Kidney (tissue), 14 donors: ENCODE measurements around the gene USP25. TPM values are rescaled to one million over a fixed set of nuclear protein-coding genes. Genes with fewer than 3 reads are reported as not detected.

Source experiments
- DNase-seq, 5 donors: peaks; one replicate each; pipeline ENCODE4 v3.0.0-alpha.2; 2013 to 2020
- FAIRE-seq: peaks from 2 replicates; lab custom pipeline; 2012; peaks lifted over from hg19 to GRCh38; lab: Jason Lieb, UNC
- H3K27ac ChIP-seq, 2 donors: one replicate each; pipeline ENCODE4 v1.7.0; 2013; ENCODE audit warnings: low read depth in 2 of 2, low read length in 2 of 2, inconsistent platforms in 1 of 2
- H3K27me3 ChIP-seq: one replicate; pipeline ENCODE4 v1.7.1; 2013; ENCODE audit warnings: low read length, inconsistent platforms; ENCODE audit not compliant: control insufficient read depth, insufficient read depth
- H3K36me3 ChIP-seq, 3 donors: one replicate each; pipeline versions ENCODE4 v1.7.0 to v1.7.1; 2013; ENCODE audit warnings: low read length in 3 of 3, control low read depth in 1 of 3, inconsistent platforms in 1 of 3; ENCODE audit not compliant: insufficient read depth in 3 of 3, control insufficient read depth in 2 of 3
- H3K4me1 ChIP-seq, 3 donors: one replicate each; pipeline versions ENCODE4 v1.7.0 to v1.7.1; 2013; ENCODE audit warnings: low read length in 3 of 3, inconsistent platforms in 1 of 3, low read depth in 1 of 3; ENCODE audit not compliant: control insufficient read depth in 2 of 3, insufficient read depth in 2 of 3
- H3K4me3 ChIP-seq, 3 donors: one replicate each; pipeline versions ENCODE4 v1.7.0 to v1.8.1; 2013; ENCODE audit warnings: low read length in 3 of 3, control low read depth in 1 of 3, inconsistent platforms in 1 of 3
- H3K9ac ChIP-seq, 3 donors: one replicate each; pipeline versions ENCODE4 v1.7.0 to v1.7.1; 2013; ENCODE audit warnings: low read length in 3 of 3, control low read depth in 1 of 3, inconsistent platforms in 1 of 3
- H3K9me3 ChIP-seq, 3 donors: one replicate each; pipeline versions ENCODE4 v1.7.0 to v1.7.1; 2013; ENCODE audit warnings: low read length in 3 of 3, control low read depth in 1 of 3, inconsistent platforms in 1 of 3; ENCODE audit not compliant: control insufficient read depth in 2 of 3, insufficient read depth in 1 of 3
- intact Hi-C: fragments of 100-400 bp; cut with DNase I; formaldehyde crosslinking; loops from one replicate; pipeline ENCODE4 v1.11.1; 2022
- polyA plus RNA-seq: library from polyadenylated mRNA; stranded (reverse); fragments of 350-450 nt; fragmentation: Illumina TruSeq; extraction: RNeasy Lipid Tissue Mini Kit (QIAGEN cat#74804); gene quantifications from one replicate; pipeline ENCODE4 v1.2.3, GENCODE V29; 2014; ENCODE audit warnings: low read depth, low replicate concordance; ENCODE audit not compliant: insufficient read depth
- total RNA-seq: library from RNA; stranded (reverse); fragmentation: NEBNext Ultra II Directional; extraction: Animal tissue kit (Norgen Biotek cat#: 25700); gene quantifications from one replicate; pipeline ENCODE4 v1.2.1, GENCODE V29; 2021
- TF ChIP-seq, protein P1 (sequence below): IDR thresholded peaks from 3 replicates; pipeline ENCODE4 v1.5.1; 2012; ENCODE audit warnings: mild to moderate bottlenecking, moderate library complexity, borderline replicate concordance; ENCODE audit not compliant: insufficient read depth; ENCODE audit errors: extremely low read depth
- donor health status: control.
- donor health status: control.
- donor health status: control.
- donor health status: control.
- donor health status: control.
- donor health status: DM: yes; HTN: yes; CAD: no.
- donor health status: Normal renal cell carcinoma (clear cell type).

USP25 gene
- total and polyA plus RNA-seq, 2 donors from 2014 or later, result 14.0 to 51.6 TPM

DNA sequence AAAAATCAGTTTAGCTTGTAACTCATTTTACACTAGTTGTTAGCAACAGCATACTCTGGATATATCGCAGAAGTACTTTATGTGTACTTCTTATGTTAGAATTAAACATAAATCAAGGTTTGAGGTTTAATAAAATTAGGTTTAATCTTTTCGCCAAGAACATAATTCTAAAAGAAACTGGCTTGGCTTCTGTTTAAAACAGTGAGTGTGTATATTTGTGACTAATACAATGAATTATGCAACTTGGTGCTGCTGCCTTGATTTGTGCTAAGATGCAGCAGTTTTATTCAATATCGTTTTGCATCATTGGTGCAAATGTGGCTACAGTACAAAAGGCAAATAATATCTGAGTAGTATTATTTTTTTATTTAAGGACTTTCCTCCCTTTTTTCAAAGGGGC lies 44.8 kb downstream of the USP25 start:
- Histone ChIP-seq H3K27ac (no peak overlapping the region), H3K27me3 (no peaks in the 10 kb centered on the region), H3K9me3 (no peaks in the 10 kb centered on the region), H3K36me3 (no peaks in the 10 kb centered on the region), H3K4me1 (peaks cover 0 to 2% (median 0%) of the 10 kb centered on the region in 3 donors), H3K4me3 (no peak overlapping the region), H3K9ac (no peak overlapping the region)
- FAIRE-seq (no peak), DNase-seq (peak in 1 of 5 donors; percentile 14)
- TF ChIP-seq, protein P1, sequence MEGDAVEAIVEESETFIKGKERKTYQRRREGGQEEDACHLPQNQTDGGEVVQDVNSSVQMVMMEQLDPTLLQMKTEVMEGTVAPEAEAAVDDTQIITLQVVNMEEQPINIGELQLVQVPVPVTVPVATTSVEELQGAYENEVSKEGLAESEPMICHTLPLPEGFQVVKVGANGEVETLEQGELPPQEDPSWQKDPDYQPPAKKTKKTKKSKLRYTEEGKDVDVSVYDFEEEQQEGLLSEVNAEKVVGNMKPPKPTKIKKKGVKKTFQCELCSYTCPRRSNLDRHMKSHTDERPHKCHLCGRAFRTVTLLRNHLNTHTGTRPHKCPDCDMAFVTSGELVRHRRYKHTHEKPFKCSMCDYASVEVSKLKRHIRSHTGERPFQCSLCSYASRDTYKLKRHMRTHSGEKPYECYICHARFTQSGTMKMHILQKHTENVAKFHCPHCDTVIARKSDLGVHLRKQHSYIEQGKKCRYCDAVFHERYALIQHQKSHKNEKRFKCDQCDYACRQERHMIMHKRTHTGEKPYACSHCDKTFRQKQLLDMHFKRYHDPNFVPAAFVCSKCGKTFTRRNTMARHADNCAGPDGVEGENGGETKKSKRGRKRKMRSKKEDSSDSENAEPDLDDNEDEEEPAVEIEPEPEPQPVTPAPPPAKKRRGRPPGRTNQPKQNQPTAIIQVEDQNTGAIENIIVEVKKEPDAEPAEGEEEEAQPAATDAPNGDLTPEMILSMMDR, result no peak
- intact Hi-C loops, result no loop called here

GRCh38 chr21:15775291-15775690 lies 45.5 kb downstream of the USP25 start:
- no peak overlapping the region for H3K4me3 ChIP-seq
- H3K4me1 ChIP-seq, result no peaks in the 10 kb centered on the region
- no peaks in the 10 kb centered on the region for H3K9me3 ChIP-seq
- FAIRE-seq, result no peak
- H3K27ac ChIP-seq, result no peak overlapping the region
- TF ChIP-seq, protein P1, result no peak
- no peaks in the 10 kb centered on the region for H3K27me3 ChIP-seq
- no peak for DNase-seq
- H3K36me3 ChIP-seq, result no peaks in the 10 kb centered on the region
- H3K9ac ChIP-seq, result no peak overlapping the region
- intact Hi-C loops, result no loop called here

DNA sequence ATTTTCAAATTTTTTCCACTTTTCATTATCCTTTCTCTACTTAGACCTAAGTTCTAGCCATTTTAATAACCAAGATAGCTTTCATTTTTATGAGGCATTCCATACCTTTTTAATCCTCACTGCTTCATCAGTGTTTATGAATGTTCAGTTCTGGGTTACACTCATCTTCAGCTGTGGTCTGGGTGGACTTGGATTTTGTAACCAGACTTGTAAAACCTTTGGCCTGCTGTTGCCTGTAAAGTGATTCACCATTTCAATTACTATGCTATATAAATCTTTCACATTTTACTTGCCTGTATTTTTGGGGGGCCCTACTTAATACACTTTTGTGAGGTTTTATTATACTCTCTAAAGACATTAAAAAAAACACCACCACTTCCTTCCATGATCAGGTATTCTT lies 46.2 kb downstream of the USP25 start:
- intact Hi-C loops, result no loop called here
- Histone ChIP-seq H3K27me3 (no peaks in the 10 kb centered on the region), H3K36me3 (no peaks in the 10 kb centered on the region), H3K9me3 (no peaks in the 10 kb centered on the region), H3K9ac (no peak overlapping the region), H3K4me1 (no peaks in the 10 kb centered on the region), H3K4me3 (no peak overlapping the region), H3K27ac (no peak overlapping the region)
- FAIRE-seq (no peak), DNase-seq (no peak)
- TF ChIP-seq, protein P1, result no peak

DNA sequence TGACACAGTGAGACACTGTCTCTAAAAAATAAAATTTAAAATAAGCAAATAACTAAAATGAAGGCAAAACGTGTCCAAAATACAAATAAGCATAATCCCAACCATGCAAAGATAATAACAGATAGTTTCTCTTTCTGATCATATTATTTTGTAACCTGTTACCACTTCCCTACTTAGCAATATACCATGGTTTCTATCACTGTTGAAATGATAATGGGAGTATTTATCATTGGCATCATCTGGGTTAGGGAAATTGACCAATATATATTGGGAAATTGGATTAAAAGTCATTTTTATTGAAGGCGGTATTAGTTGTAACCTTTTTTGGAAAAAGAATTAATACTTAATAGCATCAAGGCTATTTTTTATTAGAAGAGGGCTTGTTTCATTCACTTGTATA lies 47.0 kb downstream of the USP25 start:
- Histone ChIP-seq H3K4me3 (no peak overlapping the region), H3K4me1 (no peaks in the 10 kb centered on the region), H3K36me3 (peaks cover 3 to 6% (median 4%) of the 10 kb centered on the region in 3 donors), H3K9ac (no peak overlapping the region), H3K27me3 (no peaks in the 10 kb centered on the region), H3K27ac (no peak overlapping the region), H3K9me3 (no peaks in the 10 kb centered on the region)
- intact Hi-C loops, result no loop called here
- no peak for DNase-seq
- TF ChIP-seq, protein P1, result no peak
- no peak for FAIRE-seq
